PC-9 (cell line): ENCODE measurements around the gene MT1B.

Source experiments
- CTCF ChIP-seq: fragments of 200-600 bp; sonication (generic); conservative IDR thresholded peaks from 2 replicates; pipeline ENCODE4 v1.6.1; 2017; ENCODE audit warnings: mixed run types, antibody characterized with exemption, mild to moderate bottlenecking, moderate library complexity
- EZH2 ChIP-seq: fragments of 200-600 bp; sonication (generic); IDR thresholded peaks from 2 replicates; pipeline ENCODE4 v1.8.0; 2017; ENCODE audit warnings: antibody characterized with exemption, low read depth

DNA sequence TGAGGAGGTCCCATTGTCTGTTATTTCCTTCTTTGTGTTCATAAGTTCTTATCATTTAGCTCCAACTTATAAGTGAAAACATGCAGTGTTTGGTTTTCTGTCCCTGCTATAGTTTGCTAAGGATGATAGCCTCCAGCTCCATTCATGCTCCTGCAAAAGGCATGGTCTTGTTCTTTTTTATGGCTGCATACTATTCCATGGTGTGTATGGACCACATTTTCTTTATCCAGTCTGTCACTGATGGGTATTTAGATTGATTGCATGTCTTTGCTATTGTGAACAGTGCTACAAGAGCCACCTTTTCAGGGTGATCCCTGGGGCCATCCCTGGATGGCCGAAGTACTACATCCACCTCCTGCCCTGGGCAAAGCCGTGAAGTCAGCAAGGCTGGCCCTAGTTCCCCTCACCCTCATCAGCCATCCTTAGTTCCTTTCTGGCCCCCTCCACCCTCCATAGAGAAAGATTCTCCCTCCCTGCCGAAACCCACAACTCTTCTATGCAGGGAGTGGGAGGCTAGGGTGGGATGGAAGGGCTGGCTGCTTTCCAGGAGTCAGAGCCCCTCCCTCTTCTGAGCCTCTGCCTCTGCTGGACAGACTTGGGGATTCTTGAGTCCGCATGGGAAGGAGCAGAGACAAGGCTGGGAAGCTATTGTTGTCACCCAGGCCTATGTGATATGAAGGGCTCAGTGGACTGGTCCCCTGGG lies 38.9 kb downstream of the MT1B start:
- no peak for TF ChIP-seq EZH2
- TF ChIP-seq CTCF, result no peak
